Anterior cingulate cortex (tissue), 58 donors: ENCODE measurements around the gene TMEM100.
"Not testable (repeated sequence)": the region's sequence is repeated elsewhere in the genome, so short reads cannot be mapped to it uniquely, and the experiment has no call there.

Source experiments
- DNase-seq, 58 donors: peaks; one replicate each; lab custom pipeline; 2025; lab: John Stamatoyannopoulos, UW

The TMEM100 gene

GRCh38 chr17:55692276-55692675 lies 30.4 kb downstream of the TMEM100 start:
- no peak for DNase-seq

- no peak for DNase-seq
Observed at GRCh38 chr17:55691666-55692065, 31.0 kb downstream of the TMEM100 start.

GRCh38 chr17:55690105-55690508 lies 32.6 kb downstream of the TMEM100 start:
- no peak for DNase-seq

- DNase-seq = no peak
Observed at GRCh38 chr17:55689672-55690071, 33.0 kb downstream of the TMEM100 start.

GRCh38 chr17:55688057-55688456 lies 34.6 kb downstream of the TMEM100 start:
- no peak for DNase-seq

GRCh38 chr17:55687037-55687436 lies 35.6 kb downstream of the TMEM100 start:
- DNase-seq = no peak

- DNase-seq = no peak
Observed at GRCh38 chr17:55683550-55684315, 38.9 kb downstream of the TMEM100 start.

GRCh38 chr17:55681342-55681700 lies 41.3 kb downstream of the TMEM100 start:
- no peak for DNase-seq

- DNase-seq = no peak
Observed at GRCh38 chr17:55680686-55681341, 41.9 kb downstream of the TMEM100 start.

- DNase-seq = no peak
Observed at GRCh38 chr17:55677446-55677845, 45.2 kb downstream of the TMEM100 start.

GRCh38 chr17:55676274-55676673 lies 46.4 kb downstream of the TMEM100 start:
- no peak for DNase-seq

GRCh38 chr17:55673743-55674506 lies 48.7 kb downstream of the TMEM100 start:
- no peak for DNase-seq

GRCh38 chr17:55672585-55673501 lies 49.8 kb downstream of the TMEM100 start:
- no peak for DNase-seq

GRCh38 chr17:55672010-55672409 lies 50.7 kb downstream of the TMEM100 start:
- not testable (repeated sequence) for DNase-seq
